Panc1 (cell line): ENCODE results near the gene NTNG1. TPM values are rescaled to one million over a fixed set of nuclear protein-coding genes. Genes with fewer than 3 reads are reported as not detected.

Experiments used
- ATAC-seq: fragments of 200-7000 bp; cut with Tn5 transposase; 2 replicates; pipeline ENCODE4 v1.9.1; 2020; ENCODE audit warnings: mild to moderate bottlenecking, moderate library complexity
- BruUV-seq: library from RNA; stranded (reverse); fragments of 400-500 nt; replicated peaks from 2 replicates; lab custom pipeline; 2021; lab: Mats Ljungman, UMichigan
- CTCF ChIA-PET: fragments of 300-600 bp; sonication (Branson Sonifier 250); formaldehyde crosslinking; loops from one replicate; lab custom pipeline; 2022; ENCODE audit warnings: antibody characterized with exemption; lab: Charles Lee
- POLR2A ChIA-PET: fragments of 300-600 bp; sonication (Branson Sonifier 250); formaldehyde crosslinking; loops from one replicate; lab custom pipeline; 2022; ENCODE audit warnings: antibody characterized with exemption; lab: Charles Lee
- DNase-seq: peaks from one replicate; pipeline ENCODE4 v3.0.0-alpha.2; 2010; ENCODE audit warnings: low read depth, low spot score
- H3K27ac ChIP-seq: 2 replicates; pipeline ENCODE4 v1.5.1; 2011; ENCODE audit warnings: mild to moderate bottlenecking, low read length, inconsistent platforms
- H3K27me3 ChIP-seq: fragments of 200-500 bp; sonication (Bioruptor generic); 2 replicates; pipeline ENCODE4 v1.6.0; 2014; ENCODE audit warnings: low read length, inconsistent platforms; ENCODE audit not compliant: control insufficient read depth, insufficient read depth
- H3K36me3 ChIP-seq: fragments of 200-500 bp; sonication (Bioruptor generic); 2 replicates; pipeline ENCODE4 v1.5.1; 2014; ENCODE audit warnings: inconsistent platforms, mild to moderate bottlenecking, low read length, moderate library complexity; ENCODE audit not compliant: control insufficient read depth, insufficient read depth
- H3K4me1 ChIP-seq: 2 replicates; pipeline ENCODE4 v1.5.1; 2011; ENCODE audit warnings: inconsistent platforms, mild to moderate bottlenecking, low read length, moderate library complexity; ENCODE audit not compliant: control insufficient read depth, insufficient read depth
- H3K4me3 ChIP-seq, 2 experiments: 2 replicates each; pipeline ENCODE4 v1.5.1; 2011 to 2012; ENCODE audit warnings: low read depth in 2 of 2, low read length in 2 of 2, mild to moderate bottlenecking in 2 of 2, inconsistent platforms in 1 of 2, moderate library complexity in 1 of 2
- H3K9me3 ChIP-seq: fragments of 200-500 bp; sonication (Bioruptor generic); 2 replicates; pipeline ENCODE4 v1.5.1; 2014; ENCODE audit warnings: low read depth, mild to moderate bottlenecking, inconsistent platforms, low read length, moderate library complexity; ENCODE audit not compliant: control insufficient read depth, insufficient read depth
- CTCF ChIP-seq: fragments of 450-650 bp; IDR thresholded peaks from 2 replicates; pipeline ENCODE4 v1.5.1; 2017; ENCODE audit warnings: mild to moderate bottlenecking
- POLR2AphosphoS5 ChIP-seq: IDR thresholded peaks from 2 replicates; pipeline ENCODE4 v1.6.1; 2012; ENCODE audit warnings: mild to moderate bottlenecking, low read depth, low read length, moderate library complexity
- REST ChIP-seq, 2 experiments: IDR thresholded peaks; 2 replicates each; pipeline ENCODE4 v1.6.1; 2011 to 2012; ENCODE audit warnings: low read depth in 2 of 2, control low read depth in 1 of 2, low read length in 1 of 2, mild to moderate bottlenecking in 1 of 2, moderate library complexity in 1 of 2; ENCODE audit not compliant: insufficient read depth in 1 of 2
- SIN3A ChIP-seq: IDR thresholded peaks from 2 replicates; pipeline ENCODE4 v1.6.1; 2012; ENCODE audit warnings: low read depth, mild to moderate bottlenecking, low read length, moderate library complexity, borderline replicate concordance; ENCODE audit not compliant: insufficient read depth
- TCF7L2 ChIP-seq: IDR thresholded peaks from 2 replicates; pipeline ENCODE4 v1.6.1; 2011; ENCODE audit warnings: mild to moderate bottlenecking, low read depth, low read length, inconsistent platforms
- in situ Hi-C: cut with HindIII; loops from 2 replicates; pipeline ENCODE4 v1.10.0; 2016; ENCODE audit warnings: low sequenced_read_pairs, low pct_unique_long_range_greater_than_20kb
- intact Hi-C: fragments of 100-400 bp; cut with micrococcal nuclease; formaldehyde crosslinking; loops from one replicate; pipeline ENCODE4 v1.10.0; 2022; ENCODE audit not compliant: unreplicated experiment
- total RNA-seq: library from RNA; stranded (reverse); gene quantifications from one replicate; pipeline ENCODE4 v1.2.1, GENCODE V29; 2021; ENCODE audit not compliant: unreplicated experiment

Gene NTNG1
- total RNA-seq, 1 experiment from 2014 or later: 0.13 TPM

GRCh38 chr1:107460035-107460434 lies 319.2 kb downstream of the NTNG1 start:
- no peak for ATAC-seq
- no peak for TF ChIP-seq POLR2AphosphoS5
- no peak for TF ChIP-seq TCF7L2
- TF ChIP-seq SIN3A: no peak
- TF ChIP-seq REST (IDR thresholded peaks at IDR 0.05; ENCODE audit: insufficient read depth in 1 of 2, low read depth in 2 of 2, low read length in 1 of 2): no peak
- TF ChIP-seq CTCF: no peak

GRCh38 chr1:107464827-107465226 lies 324.0 kb downstream of the NTNG1 start:
- no peaks in the 10 kb centered on the region for H3K4me1 ChIP-seq
- ATAC-seq (no peak), DNase-seq (no peak)
- POLR2A ChIA-PET: no interaction called here
- no peak overlapping the region for H3K27ac ChIP-seq
- no peaks in the 10 kb centered on the region for H3K9me3 ChIP-seq
- no peak for TF ChIP-seq REST (IDR thresholded peaks at IDR 0.05; ENCODE audit: insufficient read depth in 1 of 2, low read depth in 2 of 2, low read length in 1 of 2)
- no peak for TF ChIP-seq TCF7L2
- no peak for TF ChIP-seq SIN3A
- no peak for TF ChIP-seq CTCF
- no peak for TF ChIP-seq POLR2AphosphoS5
- BruUV-seq: no TSS peak
- CTCF ChIA-PET: no interaction called here
- no peaks in the 10 kb centered on the region for H3K27me3 ChIP-seq
- no peaks in the 10 kb centered on the region for H3K36me3 ChIP-seq
- in situ Hi-C loops (no loop called here), intact Hi-C loops (no loop called here)
- H3K4me3 ChIP-seq: no peak overlapping the region

More at GRCh38 chr1:107460035-107460434, 319.2 kb downstream of the NTNG1 start:
- CTCF ChIA-PET: no interaction called here
- no peaks in the 10 kb centered on the region for H3K36me3 ChIP-seq
- no peak for DNase-seq
- no peak overlapping the region for H3K27ac ChIP-seq
- intact Hi-C loops: no loop called here
- no peaks in the 10 kb centered on the region for H3K4me1 ChIP-seq
- in situ Hi-C loops: no loop called here
- H3K27me3 ChIP-seq: no peaks in the 10 kb centered on the region
- no TSS peak for BruUV-seq
- no peaks in the 10 kb centered on the region for H3K9me3 ChIP-seq
- POLR2A ChIA-PET: no interaction called here
- H3K4me3 ChIP-seq: no peak overlapping the region
